SK-N-SH (cell line): ENCODE data around the gene BAZ1B.

Experiments
- CTCF ChIP-seq: fragments of 200-600 bp; sonication (generic); IDR thresholded peaks from 2 replicates; pipeline ENCODE4 v1.6.1; 2017; ENCODE audit warnings: antibody characterized with exemption, mild to moderate bottlenecking, moderate library complexity
- EZH2phosphoT487 ChIP-seq: fragments of 200-600 bp; sonication (generic); IDR thresholded peaks from 2 replicates; pipeline ENCODE4 v1.6.1; 2017; ENCODE audit warnings: low read depth, mixed run types, mild to moderate bottlenecking, antibody characterized with exemption, moderate library complexity, borderline replicate concordance
- FOXM1 ChIP-seq: IDR thresholded peaks from 2 replicates; pipeline ENCODE4 v1.4.0; 2012; ENCODE audit warnings: low read depth, mild to moderate bottlenecking
- GABPA ChIP-seq: IDR thresholded peaks from 2 replicates; pipeline ENCODE4 v1.4.0; 2012; ENCODE audit warnings: low read depth, mild to moderate bottlenecking
- GATA2 ChIP-seq: sonication (generic); formaldehyde crosslinking; IDR thresholded peaks from 2 replicates; pipeline ENCODE4 v1.5.0; 2020; ENCODE audit warnings: mild to moderate bottlenecking, missing genetic modification reagents
- MAX ChIP-seq: IDR thresholded peaks from 2 replicates; pipeline ENCODE4 v1.4.0; 2012; ENCODE audit warnings: low read depth
- NRF1 ChIP-seq: IDR thresholded peaks from 2 replicates; pipeline ENCODE4 v1.6.1; 2012; ENCODE audit warnings: low read depth, mild to moderate bottlenecking, low read length
- SMC3 ChIP-seq: IDR thresholded peaks from 2 replicates; pipeline ENCODE4 v1.6.1; 2012; ENCODE audit warnings: low read depth, low read length, improper control_type of control experiment
- TCF12 ChIP-seq: IDR thresholded peaks from 2 replicates; pipeline ENCODE4 v1.4.0; 2012
- YY1 ChIP-seq: IDR thresholded peaks from 2 replicates; pipeline ENCODE4 v1.4.0; 2012; ENCODE audit warnings: low read depth, mild to moderate bottlenecking

GRCh38 chr7:73395538-73396503 lies 126.3 kb downstream of the BAZ1B start:
- TF ChIP-seq TCF12 (no peak), CTCF (no peak), FOXM1 (no peak), GATA2 (CRISPR knock-in tag) (no peak), EZH2phosphoT487 (no peak), NRF1 (no peak), GABPA (no peak), MAX (no peak), SMC3 (no peak), YY1 (no peak)
